ENCODE data around the gene GJA9. TPM values are rescaled to one million over a fixed set of nuclear protein-coding genes. Genes with fewer than 3 reads are reported as not detected.

The GJA9 gene
- total RNA-seq, 6 experiments from 2014 or later = not detected

GRCh38 chr1:38834937-38835827, 46.2 kb downstream of the GJA9 start:
- DNase-seq (no peak), ATAC-seq (peak; percentile 94 to 97 (median 96))
- H3K27ac ChIP-seq = no peak overlapping the region
- intact Hi-C loops (cut with DNase I) = no loop called here
- H3K4me1 ChIP-seq = no peaks in the 10 kb centered on the region
- no peak overlapping the region for H3K4me3 ChIP-seq
- peaks cover 0 to 24% (median 12%) of the 10 kb centered on the region in 4 donors for H3K36me3 ChIP-seq
- no peak for TF ChIP-seq POLR2A (IDR thresholded peaks at IDR 0.05)
- TF ChIP-seq CTCF (IDR thresholded peaks at IDR 0.05) = peak; percentile 80 to 89 (median 83)
- no peaks in the 10 kb centered on the region for H3K9me3 ChIP-seq
- WGBS (ENCODE audit: insufficient coverage, low coverage, low lambda C conversion rate, missing lambda C conversion rate) = 18% methylated on average over 3 of the region's 3 CpGs
- H3K27me3 ChIP-seq = no peaks in the 10 kb centered on the region

GRCh38 chr1:38834221-38834782, 47.1 kb downstream of the GJA9 start:
- Histone ChIP-seq H3K27me3 (no peaks in the 10 kb centered on the region), H3K4me3 (no peak overlapping the region), H3K36me3 (peaks cover 0 to 15% (median 12%) of the 10 kb centered on the region in 4 donors), H3K9me3 (no peaks in the 10 kb centered on the region), H3K27ac (no peak overlapping the region), H3K4me1 (no peaks in the 10 kb centered on the region)
- WGBS (ENCODE audit: insufficient coverage, low coverage, low lambda C conversion rate, missing lambda C conversion rate) = 70% methylated on average over 3 of the region's 3 CpGs
- DNase-seq = no peak
- TF ChIP-seq POLR2A (IDR thresholded peaks at IDR 0.05) (no peak), CTCF (IDR thresholded peaks at IDR 0.05) (no peak)
- intact Hi-C loops (cut with DNase I) = no loop called here
- no peak for ATAC-seq

- ATAC-seq = no peak
- DNase-seq = no peak
- H3K27me3 ChIP-seq = no peaks in the 10 kb centered on the region
- H3K4me3 ChIP-seq = no peak overlapping the region
- intact Hi-C loops (cut with DNase I) = no loop called here
- H3K27ac ChIP-seq = no peak overlapping the region
- TF ChIP-seq CTCF (IDR thresholded peaks at IDR 0.05) = no peak
- no peak for TF ChIP-seq POLR2A (IDR thresholded peaks at IDR 0.05)
- no peaks in the 10 kb centered on the region for H3K9me3 ChIP-seq
- H3K36me3 ChIP-seq = peaks cover 0 to 6% (median 2%) of the 10 kb centered on the region in 4 donors
- WGBS (ENCODE audit: insufficient coverage, low coverage, low lambda C conversion rate, missing lambda C conversion rate) = 38% methylated on average over 3 of the region's 3 CpGs
- H3K4me1 ChIP-seq = no peaks in the 10 kb centered on the region
Observed at GRCh38 chr1:38833146-38833545, 48.2 kb downstream of the GJA9 start.

GRCh38 chr1:38832370-38832734, 49.0 kb downstream of the GJA9 start:
- intact Hi-C loops (cut with DNase I) = no loop called here

More at GRCh38 chr1:38832370-38832734, 49.0 kb downstream of the GJA9 start:
- Histone ChIP-seq H3K4me1 (no peaks in the 10 kb centered on the region), H3K9me3 (no peaks in the 10 kb centered on the region), H3K4me3 (no peak overlapping the region), H3K27me3 (no peaks in the 10 kb centered on the region), H3K36me3 (no peaks in the 10 kb centered on the region), H3K27ac (no peak overlapping the region)
- WGBS (ENCODE audit: insufficient coverage, low coverage, low lambda C conversion rate, missing lambda C conversion rate) = 66% methylated on average over 3 of the region's 3 CpGs
- DNase-seq (no peak), ATAC-seq (no peak)
- TF ChIP-seq POLR2A (IDR thresholded peaks at IDR 0.05) (no peak), CTCF (IDR thresholded peaks at IDR 0.05) (no peak)

All from right lobe of liver (tissue), 6 donors.